PC-3 (cell line): ENCODE results near the gene CPZ.
"Not testable (repeated sequence)": the region's sequence is repeated elsewhere in the genome, so short reads cannot be mapped to it uniquely, and the experiment has no call there.

Experiments
- EZH2 ChIP-seq: fragments of 300-600 bp; sonication (generic); IDR thresholded peaks from one replicate; pipeline ENCODE4 v1.6.1; 2017; ENCODE audit warnings: antibody characterized with exemption, mild to moderate bottlenecking, low read length; ENCODE audit not compliant: unreplicated experiment
- EZH2phosphoT487 ChIP-seq: fragments of 300-600 bp; sonication (generic); IDR thresholded peaks from 2 replicates; pipeline ENCODE4 v1.6.1; 2018; ENCODE audit warnings: mild to moderate bottlenecking, antibody characterized with exemption, low read length, borderline replicate concordance
- TF ChIP-seq, protein P1 (sequence below): fragments of 300-600 bp; sonication (generic); conservative IDR thresholded peaks from 2 replicates; pipeline ENCODE4 v1.5.1; 2017; ENCODE audit warnings: antibody characterized with exemption, low read depth, mild to moderate bottlenecking, low read length

DNA sequence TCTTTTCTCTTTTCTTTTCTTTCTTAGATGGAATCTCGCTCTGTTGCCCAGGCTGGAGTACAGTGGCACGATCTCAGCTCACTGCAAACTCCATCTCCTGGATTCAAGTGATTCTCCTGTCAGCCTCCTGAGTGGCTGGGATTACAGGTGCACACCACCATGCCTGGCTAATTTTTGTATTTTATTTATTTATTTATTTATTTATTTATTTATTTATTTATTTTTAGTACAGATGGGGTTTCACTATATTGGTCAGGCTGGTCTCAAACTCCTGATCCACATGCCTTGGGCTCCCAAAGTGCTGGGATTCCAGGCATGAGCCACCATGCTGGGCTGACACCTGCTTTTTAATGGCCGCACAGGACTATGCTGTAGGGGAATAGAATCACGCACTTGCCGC is 16.0 kb upstream of the CPZ start:
- TF ChIP-seq, protein P1, sequence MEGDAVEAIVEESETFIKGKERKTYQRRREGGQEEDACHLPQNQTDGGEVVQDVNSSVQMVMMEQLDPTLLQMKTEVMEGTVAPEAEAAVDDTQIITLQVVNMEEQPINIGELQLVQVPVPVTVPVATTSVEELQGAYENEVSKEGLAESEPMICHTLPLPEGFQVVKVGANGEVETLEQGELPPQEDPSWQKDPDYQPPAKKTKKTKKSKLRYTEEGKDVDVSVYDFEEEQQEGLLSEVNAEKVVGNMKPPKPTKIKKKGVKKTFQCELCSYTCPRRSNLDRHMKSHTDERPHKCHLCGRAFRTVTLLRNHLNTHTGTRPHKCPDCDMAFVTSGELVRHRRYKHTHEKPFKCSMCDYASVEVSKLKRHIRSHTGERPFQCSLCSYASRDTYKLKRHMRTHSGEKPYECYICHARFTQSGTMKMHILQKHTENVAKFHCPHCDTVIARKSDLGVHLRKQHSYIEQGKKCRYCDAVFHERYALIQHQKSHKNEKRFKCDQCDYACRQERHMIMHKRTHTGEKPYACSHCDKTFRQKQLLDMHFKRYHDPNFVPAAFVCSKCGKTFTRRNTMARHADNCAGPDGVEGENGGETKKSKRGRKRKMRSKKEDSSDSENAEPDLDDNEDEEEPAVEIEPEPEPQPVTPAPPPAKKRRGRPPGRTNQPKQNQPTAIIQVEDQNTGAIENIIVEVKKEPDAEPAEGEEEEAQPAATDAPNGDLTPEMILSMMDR = not testable (repeated sequence)
- not testable (repeated sequence) for TF ChIP-seq EZH2phosphoT487, EZH2
